SK-N-SH treated with all-trans-retinoic acid at 6 μM for 48 hours (cell line): ENCODE measurements around the gene UBA7.

Experiments used
- ATAC-seq: fragments of 200-7000 bp; cut with Tn5 transposase; 3 replicates; pipeline ENCODE4 v1.9.1; 2020; ENCODE audit warnings: mild to moderate bottlenecking, moderate library complexity
- ARNTL ChIP-seq: fragments of 450-650 bp; formaldehyde crosslinking; IDR thresholded peaks from 2 replicates; pipeline ENCODE4 v1.5.0; 2020; ENCODE audit warnings: low read depth, mild to moderate bottlenecking, moderate library complexity, borderline replicate concordance
- CREB5 ChIP-seq: fragments of 250-450 bp; sonication (Bioruptor Pico); IDR thresholded peaks from 2 replicates; pipeline ENCODE4 v1.5.1; 2020; ENCODE audit warnings: low read depth, mild to moderate bottlenecking, moderate library complexity
- CSRNP3 ChIP-seq: fragments of 250-450 bp; sonication (Bioruptor Pico); IDR thresholded peaks from 2 replicates; pipeline ENCODE4 v1.5.1; 2021; ENCODE audit warnings: mild to moderate bottlenecking, moderate library complexity
- ESRRG ChIP-seq: fragments of 250-450 bp; sonication (Bioruptor Pico); IDR thresholded peaks from 2 replicates; pipeline ENCODE4 v1.6.1; 2021; ENCODE audit warnings: mild to moderate bottlenecking
- GLIS3 ChIP-seq: fragments of 250-450 bp; sonication (Bioruptor Pico); IDR thresholded peaks from 2 replicates; pipeline ENCODE4 v1.5.0; 2020; ENCODE audit warnings: mild to moderate bottlenecking, moderate library complexity
- POU6F1 ChIP-seq: fragments of 250-450 bp; sonication (Bioruptor Pico); IDR thresholded peaks from 2 replicates; pipeline ENCODE4 v1.8.0; 2021; ENCODE audit warnings: low read depth, mild to moderate bottlenecking, moderate library complexity, borderline replicate concordance
- RARB ChIP-seq: fragments of 250-450 bp; sonication (Bioruptor Pico); IDR thresholded peaks from 2 replicates; pipeline ENCODE4 v1.8.0; 2021; ENCODE audit warnings: mild to moderate bottlenecking, moderate library complexity
- SNAI2 ChIP-seq: fragments of 250-450 bp; sonication (Bioruptor Pico); IDR thresholded peaks from 2 replicates; pipeline ENCODE4 v1.5.0; 2020; ENCODE audit warnings: mild to moderate bottlenecking, moderate library complexity
- TCF4 ChIP-seq: fragments of 250-450 bp; sonication (Bioruptor Pico); IDR thresholded peaks from 2 replicates; pipeline ENCODE4 v1.8.0; 2021; ENCODE audit warnings: mild to moderate bottlenecking, moderate library complexity, borderline replicate concordance
- TOX ChIP-seq: fragments of 250-450 bp; sonication (Bioruptor Pico); IDR thresholded peaks from 2 replicates; pipeline ENCODE4 v1.8.0; 2021; ENCODE audit warnings: mild to moderate bottlenecking, moderate library complexity, borderline replicate concordance
- ZC3H10 ChIP-seq: fragments of 250-450 bp; sonication (Bioruptor Pico); IDR thresholded peaks from 2 replicates; pipeline ENCODE4 v1.5.1; 2021; ENCODE audit warnings: mild to moderate bottlenecking, moderate library complexity
- ZFP3 ChIP-seq: fragments of 250-450 bp; sonication (Bioruptor Pico); IDR thresholded peaks from 2 replicates; pipeline ENCODE4 v1.5.0; 2020; ENCODE audit warnings: mild to moderate bottlenecking, moderate library complexity
- ZFP30 ChIP-seq: fragments of 450-650 bp; formaldehyde crosslinking; IDR thresholded peaks from 2 replicates; pipeline ENCODE4 v1.5.0; 2022; ENCODE audit warnings: mild to moderate bottlenecking, moderate library complexity
- ZNF565 ChIP-seq: fragments of 450-650 bp; formaldehyde crosslinking; conservative IDR thresholded peaks from 2 replicates; pipeline ENCODE4 v1.5.0; 2020; ENCODE audit warnings: low read depth, mild to moderate bottlenecking, moderate library complexity
- ZNF70 ChIP-seq: fragments of 450-650 bp; formaldehyde crosslinking; IDR thresholded peaks from 2 replicates; pipeline ENCODE4 v1.5.0; 2020; ENCODE audit warnings: mild to moderate bottlenecking, moderate library complexity
- TF ChIP-seq, protein P1 (sequence below): fragments of 250-450 bp; sonication (Bioruptor Pico); IDR thresholded peaks from 2 replicates; pipeline ENCODE4 v1.8.0; 2020; ENCODE audit warnings: mild to moderate bottlenecking, moderate library complexity, borderline replicate concordance
- TF ChIP-seq, protein P2 (sequence below): fragments of 250-450 bp; sonication (Bioruptor Pico); IDR thresholded peaks from 2 replicates; pipeline ENCODE4 v1.5.0; 2020; ENCODE audit warnings: mild to moderate bottlenecking, moderate library complexity

The UBA7 gene

DNA sequence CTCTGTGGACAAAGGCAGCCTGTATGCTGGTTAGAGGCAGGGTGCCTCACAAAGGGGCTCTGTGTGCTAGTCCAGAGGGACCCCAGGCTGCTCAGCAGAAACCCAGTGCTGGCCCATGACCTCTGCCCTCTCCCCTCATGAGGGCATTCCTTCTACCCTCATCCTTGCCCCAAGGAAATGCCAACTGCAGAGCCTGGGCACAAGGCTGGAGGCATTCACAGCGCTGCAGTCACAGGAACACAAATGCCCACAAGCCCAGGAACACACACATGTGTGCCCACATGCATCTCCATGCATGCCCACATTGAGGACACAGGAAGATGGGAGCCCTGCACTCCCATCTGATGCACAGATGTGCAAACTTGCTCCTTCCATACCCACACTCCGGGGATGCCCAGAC lies 6.9 kb downstream of the UBA7 start:
- ATAC-seq: no peak
- TF ChIP-seq CREB5 (CRISPR knock-in tag) (no peak), SNAI2 (CRISPR knock-in tag) (no peak), TOX (CRISPR knock-in tag) (no peak), ZFP30 (no peak), ESRRG (CRISPR knock-in tag) (no peak), ARNTL (CRISPR knock-in tag) (no peak), ZC3H10 (CRISPR knock-in tag) (no peak), ZNF565 (CRISPR knock-in tag) (no peak), ZNF70 (CRISPR knock-in tag) (no peak), GLIS3 (no peak)
- TF ChIP-seq, protein P1, sequence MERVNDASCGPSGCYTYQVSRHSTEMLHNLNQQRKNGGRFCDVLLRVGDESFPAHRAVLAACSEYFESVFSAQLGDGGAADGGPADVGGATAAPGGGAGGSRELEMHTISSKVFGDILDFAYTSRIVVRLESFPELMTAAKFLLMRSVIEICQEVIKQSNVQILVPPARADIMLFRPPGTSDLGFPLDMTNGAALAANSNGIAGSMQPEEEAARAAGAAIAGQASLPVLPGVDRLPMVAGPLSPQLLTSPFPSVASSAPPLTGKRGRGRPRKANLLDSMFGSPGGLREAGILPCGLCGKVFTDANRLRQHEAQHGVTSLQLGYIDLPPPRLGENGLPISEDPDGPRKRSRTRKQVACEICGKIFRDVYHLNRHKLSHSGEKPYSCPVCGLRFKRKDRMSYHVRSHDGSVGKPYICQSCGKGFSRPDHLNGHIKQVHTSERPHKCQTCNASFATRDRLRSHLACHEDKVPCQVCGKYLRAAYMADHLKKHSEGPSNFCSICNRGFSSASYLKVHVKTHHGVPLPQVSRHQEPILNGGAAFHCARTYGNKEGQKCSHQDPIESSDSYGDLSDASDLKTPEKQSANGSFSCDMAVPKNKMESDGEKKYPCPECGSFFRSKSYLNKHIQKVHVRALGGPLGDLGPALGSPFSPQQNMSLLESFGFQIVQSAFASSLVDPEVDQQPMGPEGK (CRISPR knock-in tag): no peak
- TF ChIP-seq, protein P2, sequence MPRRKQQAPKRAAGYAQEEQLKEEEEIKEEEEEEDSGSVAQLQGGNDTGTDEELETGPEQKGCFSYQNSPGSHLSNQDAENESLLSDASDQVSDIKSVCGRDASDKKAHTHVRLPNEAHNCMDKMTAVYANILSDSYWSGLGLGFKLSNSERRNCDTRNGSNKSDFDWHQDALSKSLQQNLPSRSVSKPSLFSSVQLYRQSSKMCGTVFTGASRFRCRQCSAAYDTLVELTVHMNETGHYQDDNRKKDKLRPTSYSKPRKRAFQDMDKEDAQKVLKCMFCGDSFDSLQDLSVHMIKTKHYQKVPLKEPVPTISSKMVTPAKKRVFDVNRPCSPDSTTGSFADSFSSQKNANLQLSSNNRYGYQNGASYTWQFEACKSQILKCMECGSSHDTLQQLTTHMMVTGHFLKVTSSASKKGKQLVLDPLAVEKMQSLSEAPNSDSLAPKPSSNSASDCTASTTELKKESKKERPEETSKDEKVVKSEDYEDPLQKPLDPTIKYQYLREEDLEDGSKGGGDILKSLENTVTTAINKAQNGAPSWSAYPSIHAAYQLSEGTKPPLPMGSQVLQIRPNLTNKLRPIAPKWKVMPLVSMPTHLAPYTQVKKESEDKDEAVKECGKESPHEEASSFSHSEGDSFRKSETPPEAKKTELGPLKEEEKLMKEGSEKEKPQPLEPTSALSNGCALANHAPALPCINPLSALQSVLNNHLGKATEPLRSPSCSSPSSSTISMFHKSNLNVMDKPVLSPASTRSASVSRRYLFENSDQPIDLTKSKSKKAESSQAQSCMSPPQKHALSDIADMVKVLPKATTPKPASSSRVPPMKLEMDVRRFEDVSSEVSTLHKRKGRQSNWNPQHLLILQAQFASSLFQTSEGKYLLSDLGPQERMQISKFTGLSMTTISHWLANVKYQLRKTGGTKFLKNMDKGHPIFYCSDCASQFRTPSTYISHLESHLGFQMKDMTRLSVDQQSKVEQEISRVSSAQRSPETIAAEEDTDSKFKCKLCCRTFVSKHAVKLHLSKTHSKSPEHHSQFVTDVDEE (CRISPR knock-in tag): no peak
- TF ChIP-seq, all 23 proteins: peak for 0

DNA sequence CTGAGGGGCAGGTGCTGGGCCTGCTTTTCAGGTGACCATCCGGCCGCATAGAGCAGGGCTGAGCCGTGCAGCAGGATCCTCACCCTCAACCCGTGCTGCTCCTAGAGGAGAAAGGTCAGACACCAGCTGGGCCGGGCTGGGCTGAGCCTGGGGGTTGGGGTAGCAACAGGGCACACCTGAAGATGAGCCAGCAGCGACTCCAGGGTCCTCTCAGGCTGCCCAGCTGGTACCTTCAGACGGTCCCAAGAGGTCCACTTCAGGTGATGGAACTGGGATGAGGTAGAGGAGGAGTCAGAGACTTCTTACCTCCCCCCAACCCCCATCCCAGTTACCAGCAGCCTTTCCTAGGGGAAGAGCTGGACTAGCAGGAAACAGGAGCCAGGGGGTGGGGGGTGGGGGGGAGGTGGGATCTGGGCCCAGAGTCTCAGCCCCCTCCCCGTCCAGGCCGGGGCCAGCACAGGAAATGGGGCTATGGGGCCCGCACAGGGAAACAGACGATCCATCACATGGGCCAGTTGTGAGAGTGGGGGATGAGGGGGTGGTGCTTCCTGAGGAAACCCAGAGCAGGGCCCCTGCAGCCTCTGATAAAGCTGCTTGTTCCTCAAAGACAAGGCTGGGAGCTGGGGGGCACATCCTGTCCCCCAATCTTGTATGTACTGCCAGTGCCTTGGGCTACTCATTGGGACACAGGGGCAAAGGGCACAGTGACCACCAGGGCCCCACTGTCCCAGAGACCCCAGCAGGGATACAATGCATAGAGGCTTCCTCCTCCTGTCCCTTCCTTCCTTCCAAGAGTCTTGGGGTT lies 7.7 kb downstream of the UBA7 start:
- no peak for ATAC-seq
- TF ChIP-seq TOX (CRISPR knock-in tag) (no peak), RARB (CRISPR knock-in tag) (no peak), POU6F1 (CRISPR knock-in tag) (no peak), ZFP30 (no peak), CSRNP3 (no peak), ZFP3 (CRISPR knock-in tag) (no peak)
- TF ChIP-seq, all 23 proteins: peak for 0

DNA sequence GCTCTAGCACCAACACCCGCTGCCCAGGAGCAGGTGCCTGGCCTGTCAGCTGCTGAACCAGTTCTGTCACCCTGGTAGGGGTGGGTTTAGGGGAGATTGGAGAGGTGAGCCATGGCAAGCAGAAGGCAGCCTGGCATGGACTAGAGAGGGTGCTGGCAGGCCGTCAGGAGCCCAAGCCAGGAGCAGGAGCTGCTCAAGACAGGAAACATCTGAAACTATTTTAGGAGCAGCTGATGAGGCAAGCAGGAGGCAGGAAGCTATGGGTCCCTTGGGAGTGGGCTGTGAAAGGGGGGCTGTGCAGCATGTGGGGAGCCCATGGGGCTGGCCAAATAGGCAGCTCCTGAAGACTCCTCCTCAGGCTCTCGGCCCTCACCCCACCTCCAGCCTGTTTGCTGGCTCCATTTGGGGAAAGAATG lies 8.4 kb downstream of the UBA7 start:
- peak; percentile 33 for ATAC-seq
- no peak for TF ChIP-seq ARNTL (CRISPR knock-in tag)
- peak; percentile 52; the same call in 1 of the 2 replicates for TF ChIP-seq TCF4 (CRISPR knock-in tag)
- TF ChIP-seq, all 23 proteins: peak for 1
